Hepatic stellate cell (primary cell): ENCODE measurements around the gene EFCC1.

ENCODE experiments used
- DNase-seq: peaks from one replicate; pipeline ENCODE4 v3.0.0; 2011; ENCODE audit warnings: low spot score

Gene EFCC1, protein sequence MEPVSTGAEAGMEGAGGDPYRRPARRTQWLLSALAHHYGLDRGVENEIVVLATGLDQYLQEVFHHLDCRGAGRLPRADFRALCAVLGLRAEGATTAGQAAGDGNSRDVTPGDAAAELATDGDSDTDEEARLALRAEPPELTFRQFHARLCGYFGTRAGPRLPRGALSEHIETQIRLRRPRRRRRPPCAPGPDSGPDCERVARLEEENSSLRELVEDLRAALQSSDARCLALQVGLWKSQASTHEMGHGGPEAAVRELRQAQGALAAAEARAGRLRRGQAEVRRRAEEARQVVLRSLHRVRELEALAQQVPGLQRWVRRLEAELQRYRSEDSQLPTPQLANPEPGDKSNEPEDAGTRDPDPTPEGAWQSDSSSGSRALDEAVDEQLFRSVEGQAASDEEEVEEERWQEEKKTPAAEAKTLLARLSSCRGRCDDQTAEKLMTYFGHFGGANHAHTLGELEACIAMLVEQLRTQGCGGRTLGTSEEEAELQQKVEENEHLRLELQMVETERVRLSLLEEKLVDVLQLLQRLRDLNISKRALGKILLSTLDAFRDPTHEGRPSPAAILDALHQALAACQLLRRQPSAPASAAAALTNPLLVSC

DNA sequence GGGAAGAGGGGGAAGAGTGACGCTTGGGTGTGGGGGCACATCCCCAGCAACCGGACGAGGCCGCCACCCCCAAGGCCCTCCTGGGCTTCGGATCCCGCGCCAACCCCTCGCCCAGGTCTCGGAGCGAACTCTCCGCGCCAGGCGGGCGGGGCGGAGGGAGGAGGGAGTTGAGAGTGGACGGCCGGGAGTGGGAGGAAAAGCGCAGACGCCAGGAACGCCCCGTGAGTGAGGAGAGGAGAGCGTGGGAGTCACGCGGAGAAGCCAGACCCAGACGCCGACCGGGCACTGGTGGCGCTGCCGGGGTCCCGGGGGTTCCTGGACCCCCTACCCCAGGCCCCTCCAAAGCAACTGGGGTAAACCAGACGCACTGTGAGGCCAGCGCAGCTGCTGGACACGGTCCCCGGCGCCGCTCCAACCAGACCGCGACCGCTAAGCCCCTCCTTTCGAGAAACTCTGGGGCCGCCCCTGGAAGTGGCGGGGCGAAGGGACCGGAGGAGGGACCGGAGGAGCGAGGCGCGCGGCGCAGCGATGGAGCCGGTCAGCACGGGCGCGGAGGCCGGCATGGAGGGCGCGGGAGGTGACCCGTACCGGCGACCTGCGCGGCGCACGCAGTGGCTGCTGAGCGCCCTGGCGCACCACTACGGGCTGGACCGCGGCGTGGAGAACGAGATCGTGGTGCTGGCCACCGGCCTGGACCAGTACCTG is at the start of gene EFCC1:
Gene EFCC1, plus strand, starts transcription at position 204 of the 705 bp plus-strand sequence. Its CDS starts 325 bp downstream, at position 529.
- peak; percentile 52 for DNase-seq

DNA sequence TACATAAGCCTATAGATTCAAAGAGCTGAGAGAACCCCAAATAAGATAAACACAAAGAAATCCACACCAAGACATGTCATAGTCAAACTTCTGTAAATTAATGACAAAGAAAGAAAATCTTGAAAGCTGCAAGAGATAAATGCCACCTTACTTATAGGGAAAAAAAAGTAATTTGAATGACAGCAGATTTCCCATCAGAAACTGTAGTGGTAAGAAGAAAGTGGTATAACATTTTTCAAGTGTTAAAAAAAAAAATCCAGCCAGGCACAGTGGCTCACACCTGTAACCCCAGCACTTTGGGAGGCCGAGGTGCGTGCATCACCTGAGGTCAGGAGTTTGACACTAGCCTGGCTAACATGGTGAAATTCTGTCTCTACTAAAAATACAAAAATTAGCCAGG is 44.7 kb upstream of the EFCC1 start:
- no peak for DNase-seq

DNA sequence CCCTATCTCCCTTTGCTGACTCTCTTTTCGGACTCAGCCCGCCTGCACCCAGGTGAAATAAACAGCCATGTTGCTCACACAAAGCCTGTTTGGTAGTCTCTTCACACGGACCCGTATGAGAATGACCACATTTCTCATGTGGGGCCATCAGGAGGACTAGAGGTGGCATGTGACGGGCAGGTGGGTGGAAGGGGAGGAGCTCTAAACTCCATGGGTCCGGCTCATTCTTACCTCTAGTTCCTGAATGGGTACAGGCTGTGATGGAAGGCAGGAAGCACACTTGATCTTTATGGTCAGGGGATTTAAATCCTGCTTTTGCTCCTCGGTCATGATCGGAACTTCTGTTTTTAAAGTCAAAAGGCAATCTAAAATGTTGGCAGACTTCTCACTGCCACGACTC is 35.8 kb upstream of the EFCC1 start:
- DNase-seq: no peak

DNA sequence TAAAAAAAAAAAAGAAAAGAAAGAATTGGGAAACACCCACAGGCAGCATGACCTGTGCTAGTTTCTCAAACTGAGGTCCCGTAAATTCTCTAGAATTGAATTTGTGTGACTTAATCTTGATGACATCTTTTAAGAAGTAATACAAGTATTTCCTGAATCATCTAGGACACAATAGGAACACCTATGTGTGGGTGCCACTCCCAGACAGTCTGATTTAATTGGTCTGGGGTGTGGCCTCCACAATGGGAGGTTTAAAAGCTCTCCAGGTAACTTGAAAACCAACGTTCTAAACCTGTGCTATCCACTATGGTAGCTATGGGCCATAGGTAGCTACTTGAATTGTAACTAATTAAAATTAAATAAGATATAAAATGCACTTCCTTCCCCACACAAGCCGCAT is 35.3 kb upstream of the EFCC1 start:
- DNase-seq: no peak

DNA sequence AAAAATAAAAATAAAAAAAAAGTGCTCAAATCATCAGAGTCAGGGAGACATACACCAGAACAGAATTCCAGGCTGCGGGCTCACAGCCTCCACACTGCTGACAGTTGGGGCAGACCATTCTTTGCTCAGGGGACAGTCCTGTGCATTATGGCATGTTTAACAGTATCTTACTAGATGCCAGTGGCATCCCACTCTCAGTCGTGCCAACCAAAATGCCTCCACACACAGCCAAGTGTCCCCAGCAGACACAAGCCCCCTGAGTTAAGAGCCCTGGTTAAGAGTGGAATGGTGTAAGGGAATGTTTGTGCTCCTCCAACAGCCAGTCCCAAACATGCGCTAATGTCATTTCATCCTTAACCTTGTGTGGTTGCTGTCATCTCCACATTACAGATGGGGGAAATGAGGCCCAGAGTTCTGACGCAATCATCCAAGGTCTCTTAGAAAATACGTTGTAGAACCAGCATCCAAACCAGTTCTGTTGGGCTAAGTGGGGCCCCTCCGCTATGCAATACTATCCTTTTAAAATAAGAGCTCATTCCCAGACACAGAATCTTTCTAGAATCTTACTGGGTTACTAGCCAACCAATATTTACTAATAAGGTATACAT is 33.3 kb upstream of the EFCC1 start:
- no peak for DNase-seq

DNA sequence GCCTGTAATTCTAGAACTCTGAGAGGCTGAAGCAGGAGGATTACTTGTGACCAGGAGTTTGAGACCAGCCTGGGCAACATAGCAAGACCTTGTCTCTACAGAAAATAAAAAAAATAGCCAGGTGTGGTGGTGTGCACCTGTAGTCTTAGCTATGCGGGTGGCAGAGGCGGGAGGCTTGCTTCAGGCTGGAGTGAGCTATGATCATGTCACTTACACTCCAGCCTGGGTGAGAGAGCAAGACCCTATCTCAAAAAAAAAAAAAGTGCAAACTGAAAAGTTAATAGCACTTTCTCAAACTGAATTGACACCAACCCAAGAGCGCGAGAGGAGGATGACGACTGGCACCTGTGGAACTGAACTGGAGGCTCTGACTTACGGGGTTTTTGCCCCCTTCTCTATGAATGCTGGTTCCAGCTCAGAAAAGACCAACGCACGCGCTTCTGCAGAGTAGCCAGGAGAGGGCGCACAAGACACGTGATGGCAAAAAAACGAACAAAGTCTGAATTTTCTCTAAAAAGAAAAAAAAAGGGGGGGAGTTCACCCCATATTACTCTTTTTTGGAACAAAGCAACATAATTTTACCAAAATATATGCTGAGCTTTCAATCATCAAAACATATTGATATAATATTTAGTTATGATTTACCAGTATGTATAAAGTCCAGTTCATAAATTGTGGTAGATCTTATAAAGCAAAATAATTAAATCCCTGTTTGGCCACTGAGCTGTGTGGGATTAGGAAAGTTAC is 30.9 kb upstream of the EFCC1 start:
- DNase-seq: no peak

DNA sequence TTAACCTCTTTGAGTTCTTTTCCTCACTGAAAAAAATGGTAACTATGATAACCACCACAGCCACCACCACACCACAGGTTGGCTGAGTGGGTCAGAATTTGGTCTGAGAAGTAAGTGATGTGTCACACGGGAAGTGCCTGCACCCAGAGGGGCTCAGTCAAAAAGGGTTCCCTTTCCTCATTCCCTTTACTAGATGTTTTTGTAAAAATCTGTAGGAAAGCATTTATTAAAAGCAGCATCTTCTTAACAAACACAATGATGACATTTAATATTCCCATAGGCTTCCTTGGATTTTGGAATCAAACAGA is 30.4 kb upstream of the EFCC1 start:
- DNase-seq: no peak

DNA sequence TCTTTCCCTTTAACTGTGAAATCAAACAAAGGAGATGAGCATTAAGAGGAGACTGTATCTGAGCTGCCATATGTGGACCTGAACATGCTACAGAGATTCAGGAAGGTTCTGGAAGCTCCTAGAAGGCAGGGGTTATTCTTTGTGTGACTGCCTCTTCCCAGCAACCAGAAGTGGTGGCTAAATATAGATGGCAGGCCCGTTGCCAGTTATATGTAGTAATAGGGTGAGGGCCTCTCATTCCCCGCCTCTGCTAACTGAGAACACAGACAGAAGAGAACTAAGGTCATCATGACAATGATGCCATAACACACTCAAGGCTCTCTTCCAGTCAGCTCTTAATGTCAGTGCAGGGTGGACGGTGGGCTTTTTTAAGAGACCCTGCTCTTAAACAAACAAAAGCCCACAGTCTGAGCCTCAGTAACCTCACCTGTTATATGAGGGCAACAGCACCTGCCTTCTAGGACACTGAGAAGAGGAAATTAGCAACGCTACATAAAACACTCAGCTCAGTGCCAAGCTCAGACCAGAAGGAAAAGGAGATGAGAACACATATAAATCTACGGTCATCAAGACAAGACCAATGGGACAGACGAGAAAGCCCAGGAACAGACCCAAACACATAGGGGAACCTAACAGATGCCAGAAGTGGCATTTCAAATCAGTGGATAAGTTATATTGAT is 29.5 kb upstream of the EFCC1 start:
- DNase-seq: no peak

DNA sequence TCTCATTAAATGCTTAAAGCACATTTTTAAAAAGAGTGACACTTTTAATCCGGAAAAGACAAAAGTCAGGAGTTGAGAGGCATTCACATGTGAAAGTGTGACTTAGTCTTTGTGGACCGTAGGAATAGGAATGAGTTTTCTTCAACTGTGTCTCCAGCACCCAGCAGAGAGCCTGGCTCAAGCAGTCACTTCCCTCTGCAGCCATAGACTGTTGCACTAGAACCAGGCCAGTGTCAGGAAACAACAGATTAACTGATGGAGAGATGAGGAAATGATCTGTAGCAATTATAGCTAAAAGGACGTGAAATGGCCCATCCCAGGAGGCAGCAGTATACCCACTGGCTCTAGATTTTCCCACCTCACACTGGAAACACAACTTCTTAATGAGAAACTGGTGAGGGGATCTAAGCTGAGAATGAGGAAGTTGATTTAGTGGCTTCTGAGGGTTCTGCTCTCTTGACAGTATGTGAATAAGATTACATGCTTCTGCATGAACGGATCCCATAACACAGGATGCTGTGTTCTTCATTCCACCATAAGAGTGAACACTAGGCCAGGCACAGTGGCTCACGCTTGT is 27.0 kb upstream of the EFCC1 start:
- DNase-seq: no peak

DNA sequence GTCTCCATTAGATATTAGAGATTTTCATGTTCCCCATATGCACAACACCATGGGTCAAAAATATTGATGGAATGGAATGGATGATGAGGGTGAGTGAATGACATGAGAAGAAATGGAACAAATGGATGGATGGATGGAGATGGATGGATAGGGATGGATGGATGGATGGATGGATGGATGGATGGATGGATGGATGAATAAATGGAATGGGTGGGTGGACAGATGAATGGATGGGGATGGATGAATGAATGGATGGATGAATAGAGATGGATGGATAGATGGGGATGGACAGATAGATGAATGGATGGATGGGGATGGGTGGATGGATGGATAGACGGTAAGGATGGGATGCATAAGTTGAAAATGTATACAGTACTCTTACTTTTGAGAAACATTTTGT is 25.8 kb upstream of the EFCC1 start:
- no peak for DNase-seq

DNA sequence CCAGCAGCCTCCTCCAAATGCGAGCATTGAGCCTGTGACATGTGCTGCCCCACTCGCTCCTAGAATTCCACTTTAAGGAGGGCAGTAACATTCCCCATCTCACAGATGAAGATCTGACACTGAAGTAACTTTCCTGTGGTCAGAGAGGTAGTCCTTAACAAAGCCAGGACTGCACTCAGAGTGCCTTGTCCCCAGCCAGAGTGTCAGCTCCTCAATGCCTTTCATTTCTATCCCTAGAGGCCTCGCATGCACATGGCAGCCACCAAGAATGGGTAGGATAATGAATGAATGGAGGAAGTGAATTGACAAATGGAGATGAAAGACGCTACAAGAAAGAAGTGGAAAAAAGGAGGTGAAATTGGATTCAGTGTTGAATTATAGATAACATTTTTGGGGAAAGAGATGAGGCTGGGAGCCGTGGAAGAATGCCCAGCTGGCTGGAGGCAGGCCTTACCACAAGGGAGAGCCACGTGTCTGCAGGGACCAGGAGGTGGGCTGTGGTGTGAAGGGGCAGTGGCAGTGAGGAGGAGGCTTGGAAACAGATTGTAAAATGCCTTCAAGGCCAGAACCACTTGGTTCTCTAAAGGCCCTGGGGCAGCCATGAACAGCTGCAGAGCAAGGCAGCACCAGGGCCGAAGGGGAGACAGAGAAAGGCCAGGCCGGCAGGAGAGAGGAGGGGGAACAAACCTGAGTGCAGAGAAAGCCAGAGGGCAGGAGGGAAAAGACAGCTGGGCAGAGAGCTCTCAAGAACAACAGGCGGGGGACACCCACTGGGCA is 17.6 kb upstream of the EFCC1 start:
- no peak for DNase-seq

DNA sequence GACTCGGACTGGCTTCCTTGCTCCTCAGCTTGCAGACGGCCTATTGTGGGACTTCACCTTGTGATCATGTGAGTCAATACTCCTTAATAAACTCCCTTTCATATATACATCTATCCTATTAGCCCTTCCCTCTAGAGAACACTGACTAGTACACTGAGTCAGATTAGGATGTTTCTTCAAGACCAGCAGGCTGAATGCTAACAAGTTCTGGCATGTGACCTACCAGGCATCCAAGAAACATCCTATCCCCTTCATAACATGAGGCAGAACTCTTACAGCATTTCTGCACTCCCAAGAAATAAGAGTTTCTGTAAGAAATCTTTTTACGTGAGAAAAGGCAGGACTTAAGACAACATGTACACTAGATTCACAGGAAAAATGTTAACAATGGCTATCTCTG is 16.5 kb upstream of the EFCC1 start:
- DNase-seq: no peak

DNA sequence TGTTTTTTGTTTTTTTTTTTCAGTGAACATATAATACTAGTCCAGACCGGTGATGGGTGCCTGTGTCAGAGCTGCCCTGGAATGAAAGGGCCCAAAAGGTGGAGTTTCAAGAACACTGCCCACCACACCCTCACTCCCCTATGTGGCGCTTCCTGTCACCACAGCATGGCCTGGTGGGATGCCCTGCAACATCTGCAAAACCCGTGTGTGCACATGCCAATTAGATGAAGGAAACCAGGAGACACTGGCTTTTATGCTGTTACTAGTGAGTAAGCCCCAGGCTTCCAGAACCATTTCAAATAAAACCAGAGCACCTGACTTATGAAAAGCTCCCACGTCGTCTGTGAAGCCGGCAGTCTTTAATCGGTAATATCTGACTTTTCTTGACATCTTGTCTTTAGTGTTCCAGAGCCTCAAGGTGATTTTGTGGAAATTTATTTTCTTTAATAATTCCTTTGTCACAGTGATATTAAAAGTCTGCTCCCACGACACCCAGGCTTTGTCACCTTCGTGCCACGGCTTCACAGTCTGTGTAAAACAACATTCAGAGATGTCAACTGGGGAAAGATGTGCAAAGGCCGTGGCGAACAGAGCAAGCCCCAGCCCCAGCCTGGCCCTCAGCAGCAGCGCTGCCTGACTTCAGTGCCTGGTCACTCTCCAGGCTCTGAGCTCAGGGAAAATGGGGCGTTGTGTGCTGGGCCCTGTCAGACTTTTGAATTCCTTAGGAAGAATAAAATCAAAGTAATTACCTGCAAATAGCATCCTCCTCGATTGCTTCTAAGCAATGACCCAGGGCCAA is 13.6 kb upstream of the EFCC1 start:
- DNase-seq: no peak

DNA sequence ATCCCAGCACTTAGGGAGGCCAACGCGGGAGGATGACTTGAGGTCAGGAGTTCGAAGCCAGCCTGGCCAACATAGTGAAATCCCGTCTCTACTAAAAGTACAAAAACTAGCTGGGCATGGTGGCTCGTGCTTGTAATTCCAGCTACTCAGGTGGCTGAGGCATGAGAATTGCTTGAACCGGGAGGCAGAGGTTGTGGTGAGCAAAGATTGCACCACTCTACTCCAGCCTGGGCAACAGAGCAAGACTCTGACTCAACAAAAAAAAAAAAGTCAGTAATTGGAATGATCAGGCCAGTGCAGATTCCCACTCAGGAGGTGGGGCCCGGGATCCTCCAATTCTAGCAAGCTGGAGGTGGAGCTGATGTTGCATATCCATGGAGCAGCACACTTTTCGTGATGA is 12.8 kb upstream of the EFCC1 start:
- DNase-seq: no peak

DNA sequence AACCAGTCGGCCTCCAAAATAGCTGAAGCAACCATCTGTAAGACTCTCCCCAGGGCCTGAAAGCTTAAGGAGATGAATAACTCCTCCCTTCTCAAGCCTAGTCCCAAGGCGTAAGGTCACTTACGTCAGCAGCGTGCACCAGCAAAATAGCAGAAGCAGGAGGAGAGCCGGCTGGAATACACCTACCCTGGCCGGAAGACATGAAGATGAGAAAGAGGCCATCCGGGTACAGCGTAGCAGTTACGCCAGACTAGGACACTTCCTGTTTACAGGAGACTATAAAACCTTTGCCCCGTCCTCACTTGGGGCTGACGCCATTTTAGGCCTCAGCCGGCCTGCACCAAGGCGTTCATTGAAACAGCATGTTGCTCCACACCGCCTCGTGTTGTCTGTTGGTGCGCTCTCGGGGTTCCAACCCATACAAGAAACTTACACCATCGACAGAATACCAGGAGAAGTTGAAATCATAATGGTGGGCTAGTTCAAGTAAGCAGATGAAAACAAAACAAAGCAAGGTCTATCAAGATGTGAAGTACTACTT is 9.7 kb upstream of the EFCC1 start:
- no peak for DNase-seq

DNA sequence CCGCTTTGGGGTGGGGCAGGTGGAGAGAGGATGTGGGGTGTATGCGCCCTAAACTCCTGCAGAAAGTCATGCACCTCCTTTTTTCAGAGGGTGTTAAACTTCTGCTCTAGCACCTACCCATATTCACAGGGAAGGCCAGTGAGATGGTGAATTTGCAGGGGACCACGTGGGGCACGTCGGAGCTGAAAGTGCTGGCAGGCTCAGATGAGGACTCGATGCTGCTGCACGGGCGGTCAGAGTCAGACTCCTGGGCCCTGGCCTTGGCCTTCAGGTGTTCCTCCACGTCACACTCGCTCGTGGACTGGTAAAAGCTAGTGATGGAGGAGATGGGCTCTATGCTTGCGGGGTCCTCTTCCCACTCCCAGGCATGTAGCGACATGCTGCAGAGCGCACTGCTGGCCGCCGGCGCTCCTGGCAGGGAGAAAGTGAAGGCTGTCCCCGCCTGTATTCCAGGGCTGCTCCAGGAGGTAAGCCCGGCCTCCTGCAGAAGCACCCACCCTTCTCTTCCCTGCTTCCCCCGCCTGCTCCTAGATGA is 8.1 kb upstream of the EFCC1 start:
- DNase-seq: no peak

DNA sequence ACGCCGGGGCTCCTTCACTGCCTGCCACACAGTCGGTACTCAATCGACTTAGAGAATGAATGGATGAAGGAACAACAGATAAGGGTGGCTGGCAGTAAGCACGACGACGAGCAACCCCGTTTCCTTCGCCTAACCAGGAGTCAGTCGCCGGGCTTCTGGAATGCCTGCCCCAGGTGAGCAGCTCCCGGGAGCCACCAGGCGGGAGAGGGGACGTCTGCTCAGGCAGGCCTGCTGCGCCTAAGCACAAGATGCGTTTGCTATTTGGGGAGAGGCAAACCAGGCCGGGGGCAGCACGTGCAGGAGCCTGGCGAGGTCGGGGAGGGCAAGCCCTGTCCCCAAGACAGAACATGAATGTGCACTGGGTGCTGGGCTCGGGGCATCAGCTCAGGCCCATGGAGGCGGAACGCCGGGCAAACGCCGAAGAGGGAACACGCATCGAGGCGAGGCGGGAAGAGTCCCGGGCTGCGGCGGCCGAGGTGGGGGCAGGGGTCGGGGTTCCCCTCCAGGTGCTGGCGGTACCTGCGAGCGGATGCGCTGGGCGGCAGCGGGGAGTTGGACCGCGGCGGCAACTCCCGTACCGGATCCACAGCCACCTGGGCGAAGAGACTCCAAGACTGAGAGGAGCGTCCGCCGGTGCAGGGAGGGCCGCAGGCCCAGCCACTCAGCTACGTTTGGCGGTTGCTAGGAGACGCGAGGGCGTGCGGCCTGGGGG is 7.5 kb upstream of the EFCC1 start, which contains the start of gene CFAP92:
Gene CFAP92, minus strand, starts transcription at position 616 of the 712 bp plus-strand sequence. CDS start 772 bp downstream, outside the sequence.
- DNase-seq: peak; percentile 83

DNA sequence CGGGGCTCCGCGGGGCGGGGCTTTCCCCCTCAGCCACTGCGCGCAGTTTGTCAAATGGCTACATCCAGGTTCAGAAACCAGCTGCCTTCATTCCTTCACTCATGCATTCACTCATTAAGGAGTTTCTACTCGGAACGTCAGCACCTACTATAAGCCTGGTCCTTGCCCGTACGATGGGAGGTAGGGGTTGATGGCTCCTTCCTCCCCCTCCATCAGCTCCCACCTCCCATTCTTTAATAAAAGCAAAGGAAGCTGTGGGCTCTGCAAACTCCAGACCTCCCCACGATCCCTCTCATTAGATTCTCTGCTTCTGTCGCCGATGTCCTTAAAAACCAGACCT is 7.0 kb upstream of the EFCC1 start:
- no peak for DNase-seq
